ENCODE measurements around the gene PHLDA2.

DNA sequence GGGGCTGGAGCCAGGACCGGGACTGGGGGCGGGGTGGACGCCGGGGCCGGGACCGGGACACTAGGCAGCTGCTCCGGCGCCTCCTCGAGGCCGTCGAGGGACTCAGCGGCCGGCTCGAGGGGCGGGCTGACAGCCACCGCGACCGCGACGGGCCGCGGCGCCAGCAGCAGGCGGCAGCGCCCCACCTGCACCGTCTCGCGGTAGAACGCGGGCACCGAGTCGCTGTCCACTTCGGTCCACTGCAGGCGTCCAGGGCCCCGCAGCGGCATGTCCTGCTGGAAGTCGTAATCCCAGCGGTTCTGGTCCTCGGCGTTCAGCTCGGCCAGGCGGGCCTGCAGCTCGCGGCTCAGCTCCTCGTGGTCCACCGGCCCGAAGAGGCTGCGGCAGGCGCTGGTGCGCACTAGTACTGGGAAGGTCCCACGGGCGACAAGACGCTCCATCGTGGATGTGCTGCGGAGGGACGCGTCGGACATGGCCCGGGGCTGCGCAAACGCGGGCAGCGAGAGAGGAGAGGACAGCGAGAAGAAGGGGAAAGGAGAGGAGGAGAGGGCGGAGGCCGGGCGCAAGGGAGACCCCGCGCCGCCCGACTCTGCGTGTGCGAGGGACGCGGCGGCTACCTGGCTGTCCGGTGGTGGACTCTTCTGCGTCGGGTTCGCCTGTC lies 44.1 kb downstream of the PHLDA2 start:
- TF ChIP-seq CTCF (IDR thresholded peaks at IDR 0.05) (peak in 1 of 2 donors; percentile 32), POLR2AphosphoS5 (IDR thresholded peaks at IDR 0.05) (no peak), EP300 (IDR thresholded peaks at IDR 0.05) (no peak)

Data from suprapubic skin (tissue), 4 donors.